RWPE2 (cell line): Measurements from ENCODE around the gene HSDL1.

ENCODE experiments used
- ATAC-seq: fragments of 200-7000 bp; cut with Tn5 transposase; 3 replicates; pipeline ENCODE4 v1.9.1; 2021; ENCODE audit warnings: low read depth
- DNase-seq: peaks from one replicate; pipeline ENCODE4 v3.0.0-alpha.2; 2020; ENCODE audit warnings: low spot score
- H3K27ac ChIP-seq: fragments of 450-650 bp; 2 replicates; pipeline ENCODE4 v1.5.1; 2017; ENCODE audit warnings: mild to moderate bottlenecking; ENCODE audit not compliant: poor library complexity, severe bottlenecking
- H3K27me3 ChIP-seq: fragments of 250-450 bp; sonication (Bioruptor Pico); 2 replicates; pipeline ENCODE4 v1.5.1; 2021; ENCODE audit warnings: mild to moderate bottlenecking, moderate library complexity; ENCODE audit not compliant: insufficient read depth, poor library complexity, severe bottlenecking
- H3K36me3 ChIP-seq: fragments of 250-450 bp; sonication (Bioruptor Pico); 2 replicates; pipeline ENCODE4 v1.5.1; 2020; ENCODE audit warnings: low read depth, mild to moderate bottlenecking, moderate library complexity
- H3K4me1 ChIP-seq: fragments of 250-450 bp; sonication (Bioruptor Pico); 2 replicates; pipeline ENCODE4 v1.5.1; 2021; ENCODE audit warnings: mild to moderate bottlenecking, moderate library complexity; ENCODE audit not compliant: insufficient read depth, poor library complexity, severe bottlenecking
- H3K4me3 ChIP-seq: fragments of 250-450 bp; sonication (Bioruptor Pico); 2 replicates; pipeline ENCODE4 v1.5.1; 2021; ENCODE audit warnings: mild to moderate bottlenecking, moderate library complexity; ENCODE audit not compliant: severe bottlenecking
- H3K9me3 ChIP-seq: fragments of 250-450 bp; sonication (Bioruptor Pico); 2 replicates; pipeline ENCODE4 v1.5.1; 2021; ENCODE audit warnings: mild to moderate bottlenecking, moderate library complexity; ENCODE audit not compliant: severe bottlenecking
- CTCF ChIP-seq: fragments of 450-650 bp; IDR thresholded peaks from one replicate; pipeline ENCODE4 v1.5.1; 2017; ENCODE audit warnings: mild to moderate bottlenecking, moderate library complexity; ENCODE audit not compliant: poor library complexity, severe bottlenecking

Gene HSDL1

GRCh38 chr16:84086341-84086740, 58.6 kb downstream of the HSDL1 start:
- Histone ChIP-seq H3K27me3 (no peaks in the 10 kb centered on the region), H3K27ac (no peak overlapping the region), H3K9me3 (no peaks in the 10 kb centered on the region), H3K4me3 (no peak overlapping the region), H3K4me1 (no peaks in the 10 kb centered on the region), H3K36me3 (peaks cover 88% of the 10 kb centered on the region)
- TF ChIP-seq CTCF: no peak
- ATAC-seq: no peak
- DNase-seq: no peak

GRCh38 chr16:84085773-84086172, 59.2 kb downstream of the HSDL1 start:
- H3K36me3 ChIP-seq: peaks cover 89% of the 10 kb centered on the region
- DNase-seq (no peak), ATAC-seq (no peak)
- H3K9me3 ChIP-seq: no peaks in the 10 kb centered on the region
- H3K4me3 ChIP-seq: no peak overlapping the region
- no peaks in the 10 kb centered on the region for H3K27me3 ChIP-seq
- no peak overlapping the region for H3K27ac ChIP-seq
- no peaks in the 10 kb centered on the region for H3K4me1 ChIP-seq
- TF ChIP-seq CTCF: no peak

GRCh38 chr16:84085271-84085667, 59.7 kb downstream of the HSDL1 start:
- Histone ChIP-seq H3K27ac (no peak overlapping the region), H3K4me1 (no peaks in the 10 kb centered on the region), H3K27me3 (no peaks in the 10 kb centered on the region), H3K36me3 (peaks cover 89% of the 10 kb centered on the region), H3K4me3 (no peak overlapping the region), H3K9me3 (no peaks in the 10 kb centered on the region)
- DNase-seq (no peak), ATAC-seq (no peak)
- TF ChIP-seq CTCF: no peak

GRCh38 chr16:84084570-84085270, 60.3 kb downstream of the HSDL1 start:
- peak; percentile 94 for ATAC-seq
- Histone ChIP-seq H3K4me1 (no peaks in the 10 kb centered on the region), H3K36me3 (peaks cover 87% of the 10 kb centered on the region)

More at GRCh38 chr16:84084570-84085270, 60.3 kb downstream of the HSDL1 start:
- no peaks in the 10 kb centered on the region for H3K27me3 ChIP-seq
- H3K4me3 ChIP-seq: no peak overlapping the region
- TF ChIP-seq CTCF: peak; percentile 84
- no peak for DNase-seq
- H3K9me3 ChIP-seq: no peaks in the 10 kb centered on the region
- no peak overlapping the region for H3K27ac ChIP-seq
